ENCODE results near the gene PLD6.

DNA sequence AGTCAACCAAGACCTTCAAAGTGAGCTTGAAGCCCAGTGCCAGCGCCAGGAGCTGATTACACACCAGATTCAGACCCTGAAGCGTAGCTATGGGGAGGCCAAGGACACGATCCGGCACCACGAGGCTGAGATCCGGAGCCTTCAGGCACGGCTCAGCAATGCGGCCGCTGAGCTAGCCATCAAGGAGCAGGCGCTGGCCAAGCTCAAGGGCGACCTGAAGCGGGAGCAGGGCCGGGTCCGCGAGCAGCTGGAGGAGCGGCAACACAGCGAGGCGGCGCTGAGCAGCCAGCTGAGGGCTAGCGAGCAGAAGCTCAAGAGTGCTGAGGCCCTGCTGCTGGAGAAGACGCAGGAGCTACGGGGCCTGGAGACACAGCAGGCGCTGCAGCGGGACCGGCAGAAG lies 42.0 kb downstream of the PLD6 start:
- TF ChIP-seq YY1 (IDR thresholded peaks at IDR 0.05; ENCODE audit: insufficient read depth, insufficient read length) (no peak), ZNF274 (IDR thresholded peaks at IDR 0.05; ENCODE audit: low read depth, low read length) (no peak)

All from NT2/D1 (cell line).